SK-N-SH (cell line): ENCODE results near the gene FAM76A. TPM values are rescaled to one million over a fixed set of nuclear protein-coding genes. Genes with fewer than 3 reads are reported as not detected.

Experiments used
- CTCF ChIA-PET: fragments of 300-600, 350-600 bp; formaldehyde crosslinking; extraction: SDS; loops from one replicate; lab custom pipeline; 2021; lab: Yijun Ruan, JAX
- POLR2A ChIA-PET: fragments of 350-600 bp; sonication (Branson Sonifier 250); formaldehyde crosslinking; extraction: SDS; loops from one replicate; lab custom pipeline; 2020; ENCODE audit warnings: antibody characterized with exemption, inconsistent platforms; lab: Yijun Ruan, JAX
- DNase-seq: peaks from one replicate; pipeline ENCODE4 v3.0.0; 2012
- H2AFZ ChIP-seq: fragments of 200-600 bp; sonication (generic); 2 replicates; pipeline ENCODE4 v1.8.1; 2016; ENCODE audit warnings: antibody characterized with exemption, mild to moderate bottlenecking, low read depth
- H3F3A ChIP-seq: fragments of 200-600 bp; sonication (generic); replicated peaks from 2 replicates; pipeline ENCODE3; 2016; ENCODE audit warnings: antibody characterized with exemption, mild to moderate bottlenecking; ENCODE audit not compliant: insufficient read depth
- H3K27ac ChIP-seq, 2 experiments: fragments of 200-500 bp in 1 of 2; fragments of 200-600 bp in 1 of 2; sonication (Bioruptor generic) in 1 of 2; sonication (generic), shearing (Covaris generic) in 1 of 2; 2 replicates each; pipeline versions ENCODE4 v1.5.1 to v1.6.1; 2014 to 2016; ENCODE audit warnings: low read depth in 2 of 2, inconsistent platforms in 1 of 2, low read length in 1 of 2, mild to moderate bottlenecking in 1 of 2, mixed read lengths in 1 of 2
- H3K27me3 ChIP-seq: fragments of 200-600 bp; sonication (generic), shearing (Covaris generic); 2 replicates; pipeline ENCODE4 v1.6.1; 2016; ENCODE audit warnings: mixed run types; ENCODE audit not compliant: insufficient read depth
- H3K36me3 ChIP-seq, 2 experiments: fragments of 200-500 bp in 1 of 2; fragments of 200-600 bp in 1 of 2; sonication (Bioruptor generic) in 1 of 2; sonication (generic) in 1 of 2; replicated peaks in 1 of 2; 2 replicates each; pipeline versions ENCODE3 to v1.5.1; 2014 to 2016; ENCODE audit warnings: low read length in 1 of 2, mild to moderate bottlenecking in 1 of 2; ENCODE audit not compliant: insufficient read depth in 2 of 2, control insufficient read depth in 1 of 2
- H3K4me1 ChIP-seq, 2 experiments: fragments of 200-500 bp in 1 of 2; fragments of 200-600 bp in 1 of 2; sonication (Bioruptor generic) in 1 of 2; sonication (generic), shearing (Covaris generic) in 1 of 2; 2 replicates each; pipeline versions ENCODE4 v1.5.1 to v1.6.1; 2014 to 2016; ENCODE audit warnings: low read depth in 1 of 2, low read length in 1 of 2, mixed run types in 1 of 2; ENCODE audit not compliant: insufficient read depth in 2 of 2, control insufficient read depth in 1 of 2
- H3K4me2 ChIP-seq: fragments of 200-600 bp; sonication (generic), shearing (Covaris generic); 2 replicates; pipeline ENCODE4 v1.6.1; 2017; ENCODE audit warnings: mixed run types
- H3K4me3 ChIP-seq, 2 experiments: fragments of 200-500 bp in 1 of 2; fragments of 200-600 bp in 1 of 2; sonication (Bioruptor generic) in 1 of 2; sonication (generic), shearing (Covaris generic) in 1 of 2; 2 replicates each; pipeline versions ENCODE4 v1.5.1 to v1.8.1; 2014 to 2016; ENCODE audit warnings: low read depth in 2 of 2, inconsistent platforms in 1 of 2, low read length in 1 of 2, mild to moderate bottlenecking in 1 of 2, mixed read lengths in 1 of 2, moderate library complexity in 1 of 2
- H3K79me2 ChIP-seq: fragments of 200-600 bp; sonication (generic); 2 replicates; pipeline ENCODE4 v1.8.1; 2017; ENCODE audit warnings: mild to moderate bottlenecking; ENCODE audit not compliant: insufficient read depth
- H3K9ac ChIP-seq: fragments of 200-600 bp; sonication (generic); 2 replicates; pipeline ENCODE4 v1.6.1; 2017; ENCODE audit warnings: mixed run types
- H3K9me2 ChIP-seq: fragments of 200-600 bp; sonication (generic); 2 replicates; pipeline ENCODE4 v1.6.1; 2017; ENCODE audit warnings: mixed run types
- H3K9me3 ChIP-seq: fragments of 200-600 bp; sonication (generic); 2 replicates; pipeline ENCODE4 v1.6.1; 2017; ENCODE audit warnings: mixed run types, mild to moderate bottlenecking, moderate library complexity
- H4K20me1 ChIP-seq: fragments of 200-600 bp; sonication (generic); 2 replicates; pipeline ENCODE4 v1.6.1; 2017; ENCODE audit warnings: mild to moderate bottlenecking, mixed run types; ENCODE audit not compliant: insufficient read depth
- CHD2 ChIP-seq: fragments of 150-350 bp; IDR thresholded peaks from 2 replicates; pipeline ENCODE4 v1.6.1; 2018; ENCODE audit warnings: low read length; ENCODE audit not compliant: partially characterized antibody
- ELF1 ChIP-seq: IDR thresholded peaks from 2 replicates; pipeline ENCODE4 v1.4.0; 2012
- GABPA ChIP-seq: IDR thresholded peaks from 2 replicates; pipeline ENCODE4 v1.4.0; 2012; ENCODE audit warnings: low read depth, mild to moderate bottlenecking
- JUND ChIP-seq: IDR thresholded peaks from 2 replicates; pipeline ENCODE4 v1.4.0; 2012
- NRF1 ChIP-seq: IDR thresholded peaks from 2 replicates; pipeline ENCODE4 v1.6.1; 2012; ENCODE audit warnings: low read depth, mild to moderate bottlenecking, low read length
- RXRA ChIP-seq: IDR thresholded peaks from 2 replicates; pipeline ENCODE4 v1.4.0; 2012; ENCODE audit warnings: low read depth, mild to moderate bottlenecking, borderline replicate concordance
- TAF1 ChIP-seq: IDR thresholded peaks from 2 replicates; pipeline ENCODE4 v1.6.1; 2012; ENCODE audit warnings: low read depth, mild to moderate bottlenecking, low read length, moderate library complexity, borderline replicate concordance
- TEAD4 ChIP-seq: IDR thresholded peaks from 2 replicates; pipeline ENCODE4 v1.4.0; 2012; ENCODE audit warnings: mild to moderate bottlenecking, borderline replicate concordance; ENCODE audit not compliant: insufficient read depth
- USF2 ChIP-seq: fragments of 150-350 bp; IDR thresholded peaks from 2 replicates; pipeline ENCODE4 v1.6.1; 2017; ENCODE audit warnings: antibody characterized with exemption, low read length, low read depth, borderline replicate concordance
- WGBS: methylation state at CpG from one replicate; pipeline ENCODE4 v1.1.6; 2017; ENCODE audit warnings: low lambda C conversion rate; 5-methylcytosine and 5-hydroxymethylcytosine counted together
- polyA plus RNA-seq, 3 experiments: library from polyadenylated mRNA; depleted of rRNA; stranded (reverse); fragments of >200 nt; gene quantifications; 2 replicates each; pipeline ENCODE4 v1.2.3, GENCODE V29; 2012
- TF ChIP-seq, protein P1 (sequence below): IDR thresholded peaks from 2 replicates; pipeline ENCODE4; 2012
- TF ChIP-seq, protein P2 (sequence below): IDR thresholded peaks from 2 replicates; pipeline ENCODE4 v1.6.1; 2012; ENCODE audit warnings: mild to moderate bottlenecking, low read depth, low read length, moderate library complexity
- TF ChIP-seq, protein P3 (sequence below): fragments of 150-350 bp; IDR thresholded peaks from 2 replicates; pipeline ENCODE4 v1.6.1; 2016; ENCODE audit warnings: mild to moderate bottlenecking, low read depth, low read length
- TF ChIP-seq, protein P4 (sequence below): fragments of 200-600 bp; sonication (generic); IDR thresholded peaks from 2 replicates; pipeline ENCODE4 v1.6.1; 2017; ENCODE audit warnings: antibody characterized with exemption, mild to moderate bottlenecking, moderate library complexity

FAM76A gene
- polyA plus RNA-seq, 1 of the 3 experiments (the other 2 are of a cell fraction) = 2.9 TPM

GRCh38 chr1:27686223-27686990, 39.4 kb upstream of the FAM76A start:
- no peak overlapping the region for H3K9ac ChIP-seq

More at GRCh38 chr1:27686223-27686990, 39.4 kb upstream of the FAM76A start:
- Histone ChIP-seq H3K4me2 (no peak overlapping the region), H3K79me2 (no peaks in the 10 kb centered on the region), H3K9me3 (no peaks in the 10 kb centered on the region), H3K36me3 (no peaks in the 10 kb centered on the region), H3K4me3 (no peak overlapping the region), H3F3A (no peaks in the 10 kb centered on the region), H3K9me2 (no peaks in the 10 kb centered on the region), H3K27me3 (no peaks in the 10 kb centered on the region; the same call in 1 of the 2 replicates), H4K20me1 (no peaks in the 10 kb centered on the region), H3K4me1 (no peaks in the 10 kb centered on the region), H3K27ac (no peak overlapping the region), H2AFZ (no peak overlapping the region)
- ChIA-PET CTCF (interaction anchor here (0.8 to 1.7 kb wide), 3 partner anchors 17 to 291 kb away, joined by 3 to 4 read pairs (median 3); no protein-coding TSS in a partner anchor), POLR2A (no interaction called here)
- DNase-seq = no peak
- TF ChIP-seq, protein P1, sequence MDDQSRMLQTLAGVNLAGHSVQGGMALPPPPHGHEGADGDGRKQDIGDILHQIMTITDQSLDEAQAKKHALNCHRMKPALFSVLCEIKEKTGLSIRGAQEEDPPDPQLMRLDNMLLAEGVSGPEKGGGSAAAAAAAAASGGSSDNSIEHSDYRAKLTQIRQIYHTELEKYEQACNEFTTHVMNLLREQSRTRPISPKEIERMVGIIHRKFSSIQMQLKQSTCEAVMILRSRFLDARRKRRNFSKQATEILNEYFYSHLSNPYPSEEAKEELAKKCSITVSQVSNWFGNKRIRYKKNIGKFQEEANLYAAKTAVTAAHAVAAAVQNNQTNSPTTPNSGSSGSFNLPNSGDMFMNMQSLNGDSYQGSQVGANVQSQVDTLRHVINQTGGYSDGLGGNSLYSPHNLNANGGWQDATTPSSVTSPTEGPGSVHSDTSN = no peak
- no peak for TF ChIP-seq TAF1
- TF ChIP-seq GABPA = no peak
- no peak for TF ChIP-seq JUND
- TF ChIP-seq USF2 = no peak
- TF ChIP-seq, protein P2, sequence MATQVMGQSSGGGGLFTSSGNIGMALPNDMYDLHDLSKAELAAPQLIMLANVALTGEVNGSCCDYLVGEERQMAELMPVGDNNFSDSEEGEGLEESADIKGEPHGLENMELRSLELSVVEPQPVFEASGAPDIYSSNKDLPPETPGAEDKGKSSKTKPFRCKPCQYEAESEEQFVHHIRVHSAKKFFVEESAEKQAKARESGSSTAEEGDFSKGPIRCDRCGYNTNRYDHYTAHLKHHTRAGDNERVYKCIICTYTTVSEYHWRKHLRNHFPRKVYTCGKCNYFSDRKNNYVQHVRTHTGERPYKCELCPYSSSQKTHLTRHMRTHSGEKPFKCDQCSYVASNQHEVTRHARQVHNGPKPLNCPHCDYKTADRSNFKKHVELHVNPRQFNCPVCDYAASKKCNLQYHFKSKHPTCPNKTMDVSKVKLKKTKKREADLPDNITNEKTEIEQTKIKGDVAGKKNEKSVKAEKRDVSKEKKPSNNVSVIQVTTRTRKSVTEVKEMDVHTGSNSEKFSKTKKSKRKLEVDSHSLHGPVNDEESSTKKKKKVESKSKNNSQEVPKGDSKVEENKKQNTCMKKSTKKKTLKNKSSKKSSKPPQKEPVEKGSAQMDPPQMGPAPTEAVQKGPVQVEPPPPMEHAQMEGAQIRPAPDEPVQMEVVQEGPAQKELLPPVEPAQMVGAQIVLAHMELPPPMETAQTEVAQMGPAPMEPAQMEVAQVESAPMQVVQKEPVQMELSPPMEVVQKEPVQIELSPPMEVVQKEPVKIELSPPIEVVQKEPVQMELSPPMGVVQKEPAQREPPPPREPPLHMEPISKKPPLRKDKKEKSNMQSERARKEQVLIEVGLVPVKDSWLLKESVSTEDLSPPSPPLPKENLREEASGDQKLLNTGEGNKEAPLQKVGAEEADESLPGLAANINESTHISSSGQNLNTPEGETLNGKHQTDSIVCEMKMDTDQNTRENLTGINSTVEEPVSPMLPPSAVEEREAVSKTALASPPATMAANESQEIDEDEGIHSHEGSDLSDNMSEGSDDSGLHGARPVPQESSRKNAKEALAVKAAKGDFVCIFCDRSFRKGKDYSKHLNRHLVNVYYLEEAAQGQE = no peak
- no peak for TF ChIP-seq CHD2
- no peak for TF ChIP-seq NRF1
- no peak for TF ChIP-seq TEAD4
- TF ChIP-seq, protein P3, sequence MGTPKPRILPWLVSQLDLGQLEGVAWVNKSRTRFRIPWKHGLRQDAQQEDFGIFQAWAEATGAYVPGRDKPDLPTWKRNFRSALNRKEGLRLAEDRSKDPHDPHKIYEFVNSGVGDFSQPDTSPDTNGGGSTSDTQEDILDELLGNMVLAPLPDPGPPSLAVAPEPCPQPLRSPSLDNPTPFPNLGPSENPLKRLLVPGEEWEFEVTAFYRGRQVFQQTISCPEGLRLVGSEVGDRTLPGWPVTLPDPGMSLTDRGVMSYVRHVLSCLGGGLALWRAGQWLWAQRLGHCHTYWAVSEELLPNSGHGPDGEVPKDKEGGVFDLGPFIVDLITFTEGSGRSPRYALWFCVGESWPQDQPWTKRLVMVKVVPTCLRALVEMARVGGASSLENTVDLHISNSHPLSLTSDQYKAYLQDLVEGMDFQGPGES = no peak
- TF ChIP-seq ELF1 = no peak
- TF ChIP-seq RXRA = no peak
- TF ChIP-seq, protein P4, sequence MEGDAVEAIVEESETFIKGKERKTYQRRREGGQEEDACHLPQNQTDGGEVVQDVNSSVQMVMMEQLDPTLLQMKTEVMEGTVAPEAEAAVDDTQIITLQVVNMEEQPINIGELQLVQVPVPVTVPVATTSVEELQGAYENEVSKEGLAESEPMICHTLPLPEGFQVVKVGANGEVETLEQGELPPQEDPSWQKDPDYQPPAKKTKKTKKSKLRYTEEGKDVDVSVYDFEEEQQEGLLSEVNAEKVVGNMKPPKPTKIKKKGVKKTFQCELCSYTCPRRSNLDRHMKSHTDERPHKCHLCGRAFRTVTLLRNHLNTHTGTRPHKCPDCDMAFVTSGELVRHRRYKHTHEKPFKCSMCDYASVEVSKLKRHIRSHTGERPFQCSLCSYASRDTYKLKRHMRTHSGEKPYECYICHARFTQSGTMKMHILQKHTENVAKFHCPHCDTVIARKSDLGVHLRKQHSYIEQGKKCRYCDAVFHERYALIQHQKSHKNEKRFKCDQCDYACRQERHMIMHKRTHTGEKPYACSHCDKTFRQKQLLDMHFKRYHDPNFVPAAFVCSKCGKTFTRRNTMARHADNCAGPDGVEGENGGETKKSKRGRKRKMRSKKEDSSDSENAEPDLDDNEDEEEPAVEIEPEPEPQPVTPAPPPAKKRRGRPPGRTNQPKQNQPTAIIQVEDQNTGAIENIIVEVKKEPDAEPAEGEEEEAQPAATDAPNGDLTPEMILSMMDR = no peak
- WGBS = 68% methylated on average over 12 of the region's 21 CpGs
